Prostate gland (tissue), 2 donors: ENCODE results near the gene SLC35G4.
"Not testable (repeated sequence)": the region's sequence is repeated elsewhere in the genome, so short reads cannot be mapped to it uniquely, and the experiment has no call there.

Experiments used
- CTCF ChIP-seq, 4 experiments: fragments of 200-600 bp in 2 of 4; fragments of 450-650 bp in 2 of 4; sonication (generic) in 2 of 4; IDR thresholded peaks; 1 replicate in 3 of 4; 2 replicates in 1 of 4; pipeline ENCODE4 v1.5.1; 2016 to 2019; ENCODE audit warnings: antibody characterized with exemption in 4 of 4, mild to moderate bottlenecking in 2 of 4, moderate library complexity in 2 of 4
- POLR2A ChIP-seq: fragments of 450-650 bp; IDR thresholded peaks from one replicate; pipeline ENCODE4 v1.6.1; 2016; ENCODE audit warnings: antibody characterized with exemption, mild to moderate bottlenecking
- POLR2AphosphoS5 ChIP-seq: sonication (generic); formaldehyde crosslinking; IDR thresholded peaks from one replicate; pipeline ENCODE4 v1.6.1; 2017; ENCODE audit warnings: antibody characterized with exemption

DNA sequence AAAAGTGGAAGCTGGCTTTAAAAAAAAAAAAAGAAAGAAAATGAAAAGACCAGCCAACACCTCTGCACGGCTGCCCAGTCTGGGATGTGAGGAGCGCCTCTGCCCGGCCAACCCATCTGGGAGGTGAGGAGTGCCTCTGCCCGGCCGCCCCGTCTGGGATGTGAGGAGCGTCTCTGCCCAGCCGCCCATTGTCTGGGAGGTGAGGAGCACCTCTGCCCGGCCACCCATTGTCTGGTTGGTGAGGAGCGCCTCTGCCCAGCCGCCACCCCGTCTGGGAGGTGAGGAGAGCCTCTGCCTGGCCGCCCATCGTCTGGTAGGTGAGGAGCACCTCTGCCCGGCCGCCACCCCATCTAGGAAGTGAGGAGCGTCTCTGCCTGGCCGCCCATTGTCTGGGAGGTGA is 3.7 kb downstream of the SLC35G4 start:
- TF ChIP-seq CTCF (IDR thresholded peaks at IDR 0.05); POLR2AphosphoS5; POLR2A: not testable (repeated sequence)
